Trophoblast cell (in vitro differentiated cells and primary cell): ENCODE data around the gene NFAT5.

ENCODE experiments used
- DNase-seq, 2 donors: peaks; one replicate each; pipeline ENCODE4 v3.0.0-alpha.2; 2016
- H2AFZ ChIP-seq: 2 replicates; pipeline ENCODE4 v1.6.1; 2013; ENCODE audit warnings: low read length, moderate library complexity, mild to moderate bottlenecking; ENCODE audit not compliant: insufficient read depth, poor library complexity
- H2AK5ac ChIP-seq: 2 replicates; pipeline ENCODE4 v1.6.1; 2013; ENCODE audit warnings: mild to moderate bottlenecking, low read length
- H2BK120ac ChIP-seq: 2 replicates; pipeline ENCODE4 v1.6.1; 2013; ENCODE audit warnings: low read length, mild to moderate bottlenecking, moderate library complexity; ENCODE audit not compliant: insufficient read depth, poor library complexity
- H2BK12ac ChIP-seq: 2 replicates; pipeline ENCODE4 v1.6.1; 2013; ENCODE audit warnings: mild to moderate bottlenecking, low read length, moderate library complexity
- H2BK5ac ChIP-seq: 2 replicates; pipeline ENCODE4 v1.6.1; 2013; ENCODE audit warnings: low read length, low read depth, moderate library complexity, mild to moderate bottlenecking; ENCODE audit not compliant: poor library complexity
- H3K14ac ChIP-seq: 2 replicates; pipeline ENCODE4 v1.6.1; 2013; ENCODE audit warnings: mild to moderate bottlenecking, low read length
- H3K18ac ChIP-seq: 2 replicates; pipeline ENCODE4 v1.6.1; 2013; ENCODE audit warnings: mild to moderate bottlenecking, low read length
- H3K23ac ChIP-seq: 2 replicates; pipeline ENCODE4 v1.6.1; 2013; ENCODE audit warnings: low read length
- H3K27ac ChIP-seq: 2 replicates; pipeline ENCODE4 v1.5.1; 2013; ENCODE audit warnings: low read depth, mild to moderate bottlenecking, inconsistent platforms, low read length, moderate library complexity
- H3K27me3 ChIP-seq: 2 replicates; pipeline ENCODE4 v1.6.1; 2013; ENCODE audit warnings: inconsistent platforms, mild to moderate bottlenecking, low read length, moderate library complexity; ENCODE audit not compliant: insufficient read depth
- H3K36me3 ChIP-seq, 2 experiments: 1 replicate in 1 of 2; 2 replicates in 1 of 2; pipeline ENCODE4 v1.6.1; 2013; ENCODE audit warnings: low read length in 2 of 2, mild to moderate bottlenecking in 2 of 2, moderate library complexity in 1 of 2; ENCODE audit not compliant: insufficient read depth in 2 of 2, control insufficient read depth in 1 of 2
- H3K4ac ChIP-seq: 2 replicates; pipeline ENCODE4 v1.6.1; 2013; ENCODE audit warnings: low read depth, mild to moderate bottlenecking, low read length, moderate library complexity
- H3K4me1 ChIP-seq, 2 experiments: 1 replicate in 1 of 2; 2 replicates in 1 of 2; pipeline ENCODE4 v1.6.1; 2013; ENCODE audit warnings: low read length in 2 of 2, mild to moderate bottlenecking in 2 of 2, moderate library complexity in 1 of 2; ENCODE audit not compliant: insufficient read depth in 2 of 2, control insufficient read depth in 1 of 2
- H3K4me2 ChIP-seq: 2 replicates; pipeline ENCODE4 v1.6.1; 2013; ENCODE audit warnings: inconsistent platforms, mild to moderate bottlenecking, low read length, moderate library complexity
- H3K4me3 ChIP-seq: 2 replicates; pipeline ENCODE4 v1.5.1; 2013; ENCODE audit warnings: mild to moderate bottlenecking, low read depth, low read length, inconsistent platforms
- H3K79me1 ChIP-seq: one replicate; pipeline ENCODE4 v1.6.1; 2013; ENCODE audit warnings: low read length
- H3K79me2 ChIP-seq: 2 replicates; pipeline ENCODE4 v1.6.1; 2013; ENCODE audit warnings: low read length, mild to moderate bottlenecking; ENCODE audit not compliant: control insufficient read depth, insufficient read depth, poor library complexity
- H3K9ac ChIP-seq: 2 replicates; pipeline ENCODE4 v1.6.1; 2013; ENCODE audit warnings: mild to moderate bottlenecking, low read length
- H3K9me3 ChIP-seq: 2 replicates; pipeline ENCODE4 v1.6.1; 2013; ENCODE audit warnings: low read depth, mild to moderate bottlenecking, control low read depth, inconsistent platforms, low read length; ENCODE audit not compliant: insufficient read depth
- H4K12ac ChIP-seq: 2 replicates; pipeline ENCODE4 v1.6.1; 2013; ENCODE audit warnings: low read depth, mild to moderate bottlenecking, low read length, moderate library complexity
- H4K8ac ChIP-seq: 2 replicates; pipeline ENCODE4 v1.6.1; 2013; ENCODE audit warnings: low read depth, mild to moderate bottlenecking, low read length, moderate library complexity
- H4K91ac ChIP-seq: one replicate; pipeline ENCODE4 v1.6.1; 2013; ENCODE audit warnings: low read depth, mild to moderate bottlenecking, low read length, moderate library complexity
- WGBS: extraction: QIAGEN DNeasy Blood & Tissue Kit; methylation state at CpG from one replicate; pipeline ENCODE4 v1.1.7; 2013; ENCODE audit warnings: missing lambda C conversion rate; ENCODE audit not compliant: insufficient read length, insufficient coverage; ENCODE audit errors: extremely low coverage; 5-methylcytosine and 5-hydroxymethylcytosine counted together

NFAT5 gene

DNA sequence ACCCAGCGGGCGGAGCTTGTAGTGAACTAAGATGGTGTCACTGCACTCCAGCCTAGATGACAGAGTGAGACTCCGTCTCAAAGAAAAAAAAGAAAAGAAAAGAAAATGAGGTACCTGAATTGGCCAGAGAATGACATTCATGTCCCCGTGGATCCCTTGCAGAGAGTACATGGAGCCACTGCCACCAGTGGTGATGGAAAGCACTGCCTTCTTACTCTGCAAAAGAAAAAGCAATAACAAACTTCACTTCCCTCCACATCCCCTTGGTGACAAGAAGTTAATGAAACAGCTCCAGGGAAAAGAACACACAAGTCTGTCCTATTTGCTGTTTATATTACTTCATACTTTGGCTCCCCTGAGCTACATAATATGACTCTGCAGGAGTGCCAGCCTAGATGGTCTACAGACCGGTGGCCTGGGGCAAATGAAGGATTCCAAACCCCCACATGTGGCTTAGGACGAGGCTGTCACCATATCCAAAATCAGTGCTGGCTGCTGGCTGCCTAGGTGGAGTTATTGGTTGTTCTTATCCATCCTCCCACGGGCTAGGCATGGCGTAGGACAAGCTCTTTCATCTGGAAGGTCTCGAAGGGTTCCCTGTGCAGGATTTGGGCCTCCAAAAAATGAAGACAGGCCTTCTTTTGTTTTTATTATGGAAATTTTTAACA, 147.3 kb downstream of the NFAT5 start:
- Histone ChIP-seq H2BK12ac (no peak overlapping the region), H2BK5ac (no peak overlapping the region), H3K9me3 (no peaks in the 10 kb centered on the region), H3K4me2 (no peak overlapping the region), H2AK5ac (no peak overlapping the region), H4K8ac (no peak overlapping the region), H3K4ac (no peak overlapping the region), H4K12ac (no peak overlapping the region), H3K36me3 (peaks cover 39 to 48% of the 10 kb centered on the region in 2 experiments), H3K14ac (no peak overlapping the region), H3K23ac (no peak overlapping the region), H3K79me1 (no peaks in the 10 kb centered on the region), H3K18ac (no peak overlapping the region), H2BK120ac (no peak overlapping the region), H2AFZ (no peak overlapping the region), H3K79me2 (no peaks in the 10 kb centered on the region), H3K27me3 (no peaks in the 10 kb centered on the region), H4K91ac (no peak overlapping the region), H3K27ac (no peak overlapping the region), H3K4me1 (no peaks in the 10 kb centered on the region), H3K9ac (no peak overlapping the region), H3K4me3 (no peak overlapping the region)
- WGBS: no CpG with 5 or more reads among the region's 9 CpGs
- DNase-seq: no peak

DNA sequence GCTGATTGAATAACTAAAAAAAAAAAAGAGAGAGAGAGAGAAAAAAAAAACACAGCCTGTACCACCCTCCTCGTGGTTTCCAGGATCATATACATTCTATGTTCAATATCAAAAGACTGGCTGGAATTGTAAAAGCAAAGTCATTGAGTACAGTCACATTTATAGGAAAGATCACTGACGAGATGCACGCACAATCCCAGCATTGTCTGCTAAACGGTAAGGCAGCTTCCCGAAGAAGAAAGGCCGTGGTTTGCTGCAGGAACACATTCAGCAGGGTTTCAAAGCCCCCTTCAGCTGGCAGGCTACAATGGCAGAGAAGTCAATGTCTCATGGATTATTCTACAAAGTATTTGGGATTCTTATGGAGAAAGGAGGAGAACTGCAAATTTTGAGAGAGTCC, 151.3 kb downstream of the NFAT5 start:
- Histone ChIP-seq H3K79me1 (no peaks in the 10 kb centered on the region), H2AFZ (no peak overlapping the region), H3K9ac (no peak overlapping the region), H2BK12ac (no peak overlapping the region), H3K4me1 (no peaks in the 10 kb centered on the region), H3K4me2 (no peak overlapping the region), H3K4ac (no peak overlapping the region), H2BK120ac (no peak overlapping the region), H3K23ac (no peak overlapping the region), H2BK5ac (no peak overlapping the region), H4K8ac (no peak overlapping the region), H4K12ac (no peak overlapping the region), H3K27me3 (no peaks in the 10 kb centered on the region), H3K18ac (no peak overlapping the region), H3K4me3 (no peak overlapping the region), H3K9me3 (no peaks in the 10 kb centered on the region), H3K36me3 (peaks cover 37 to 42% of the 10 kb centered on the region in 2 experiments), H3K27ac (no peak overlapping the region), H3K79me2 (no peaks in the 10 kb centered on the region), H3K14ac (no peak overlapping the region), H2AK5ac (no peak overlapping the region), H4K91ac (no peak overlapping the region)
- no peak for DNase-seq
- WGBS: no CpG with 5 or more reads among the region's 6 CpGs

DNA sequence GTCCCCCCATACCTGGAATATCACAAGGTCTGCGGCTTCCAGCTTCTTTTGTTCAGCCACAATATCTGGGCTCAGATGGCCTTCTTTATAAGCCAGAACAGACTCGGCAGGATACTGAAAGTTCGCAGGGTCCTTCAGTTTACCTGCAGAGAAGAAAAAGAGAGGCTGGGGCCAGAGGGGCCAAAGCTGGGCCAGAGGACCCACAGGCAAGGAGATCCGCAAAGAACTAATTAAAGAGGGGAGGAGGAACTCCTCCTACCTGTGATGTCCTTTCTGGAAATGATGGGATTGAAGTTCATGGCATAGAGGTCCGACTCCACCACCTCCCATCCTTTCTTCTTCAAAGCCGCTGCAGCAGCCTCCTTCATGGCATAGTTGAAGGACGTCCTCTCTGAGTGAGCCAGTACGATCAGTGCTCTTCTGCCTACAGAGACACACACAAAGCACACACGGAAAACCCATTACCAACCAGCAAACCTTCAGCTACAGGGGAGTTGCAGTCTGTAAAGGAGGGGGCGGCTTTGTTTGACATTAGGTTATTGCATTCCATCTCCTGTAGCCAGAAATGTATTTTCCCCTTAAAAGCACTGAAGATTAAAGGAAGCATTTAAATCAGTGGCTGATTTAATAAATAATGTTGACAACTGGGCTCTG, 152.5 kb downstream of the NFAT5 start:
- no peak overlapping the region for H3K4ac ChIP-seq
- H4K8ac ChIP-seq: no peak overlapping the region
- H3K18ac ChIP-seq: no peak overlapping the region
- H3K27ac ChIP-seq: no peak overlapping the region
- H4K12ac ChIP-seq: no peak overlapping the region
- no peaks in the 10 kb centered on the region for H3K4me1 ChIP-seq
- H2BK12ac ChIP-seq: no peak overlapping the region
- no peak overlapping the region for H2BK120ac ChIP-seq
- no peak overlapping the region for H3K4me3 ChIP-seq
- DNase-seq: no peak
- H3K4me2 ChIP-seq: no peak overlapping the region
- no peaks in the 10 kb centered on the region for H3K79me1 ChIP-seq
- H3K36me3 ChIP-seq: peaks cover 29 to 31% of the 10 kb centered on the region in 2 experiments
- H2AFZ ChIP-seq: no peak overlapping the region
- H2BK5ac ChIP-seq: no peak overlapping the region
- H4K91ac ChIP-seq: no peak overlapping the region
- H3K79me2 ChIP-seq: no peaks in the 10 kb centered on the region
- no peak overlapping the region for H3K23ac ChIP-seq
- no peak overlapping the region for H3K9ac ChIP-seq
- H2AK5ac ChIP-seq: no peak overlapping the region
- H3K9me3 ChIP-seq: no peaks in the 10 kb centered on the region
- WGBS: no CpG with 5 or more reads among the region's 10 CpGs
- H3K14ac ChIP-seq: no peak overlapping the region
- no peaks in the 10 kb centered on the region for H3K27me3 ChIP-seq

GRCh38 chr16:69720822-69721430, 155.2 kb downstream of the NFAT5 start:
- H2BK5ac ChIP-seq: no peak overlapping the region
- no peak overlapping the region for H2BK12ac ChIP-seq
- H4K8ac ChIP-seq: no peak overlapping the region
- H4K91ac ChIP-seq: no peak overlapping the region
- no peak overlapping the region for H3K9ac ChIP-seq
- H3K79me1 ChIP-seq: peaks cover 6% of the 10 kb centered on the region
- H2BK120ac ChIP-seq: no peak overlapping the region
- no peaks in the 10 kb centered on the region for H3K79me2 ChIP-seq
- no peaks in the 10 kb centered on the region for H3K9me3 ChIP-seq
- H3K4ac ChIP-seq: no peak overlapping the region
- no peak overlapping the region for H3K4me3 ChIP-seq
- H3K14ac ChIP-seq: no peak overlapping the region
- peaks cover 13 to 16% of the 10 kb centered on the region in 2 experiments for H3K36me3 ChIP-seq
- H2AK5ac ChIP-seq: no peak overlapping the region
- H3K4me2 ChIP-seq: no peak overlapping the region
- H3K27me3 ChIP-seq: no peaks in the 10 kb centered on the region
- no peak overlapping the region for H3K18ac ChIP-seq
- no peak overlapping the region for H4K12ac ChIP-seq
- H3K27ac ChIP-seq: no peak overlapping the region
- H2AFZ ChIP-seq: no peak overlapping the region
- no peak for DNase-seq
- H3K23ac ChIP-seq: no peak overlapping the region
- peaks cover 5% of the 10 kb centered on the region in 2 experiments for H3K4me1 ChIP-seq
- no CpG with 5 or more reads among the region's 10 CpGs for WGBS
